GM21576 (cell line): ENCODE measurements around the gene TLCD2.
A peak's percentile ranks its signal among the peaks of the same experiment; 100 is the strongest.
"Not testable (repeated sequence)": the region's sequence is repeated elsewhere in the genome, so short reads cannot be mapped to it uniquely, and the experiment has no call there.

Experiments
- ATAC-seq: cut with Tn5 transposase; IDR thresholded peaks from one replicate; pipeline ENCODE4 v1.9.1; 2021; ENCODE audit warnings: mild to moderate bottlenecking, moderate library complexity; ENCODE audit not compliant: unreplicated experiment

TLCD2 gene

GRCh38 chr17:1695365-1695764 is 14.8 kb downstream of the TLCD2 start:
- ATAC-seq, result no peak

DNA sequence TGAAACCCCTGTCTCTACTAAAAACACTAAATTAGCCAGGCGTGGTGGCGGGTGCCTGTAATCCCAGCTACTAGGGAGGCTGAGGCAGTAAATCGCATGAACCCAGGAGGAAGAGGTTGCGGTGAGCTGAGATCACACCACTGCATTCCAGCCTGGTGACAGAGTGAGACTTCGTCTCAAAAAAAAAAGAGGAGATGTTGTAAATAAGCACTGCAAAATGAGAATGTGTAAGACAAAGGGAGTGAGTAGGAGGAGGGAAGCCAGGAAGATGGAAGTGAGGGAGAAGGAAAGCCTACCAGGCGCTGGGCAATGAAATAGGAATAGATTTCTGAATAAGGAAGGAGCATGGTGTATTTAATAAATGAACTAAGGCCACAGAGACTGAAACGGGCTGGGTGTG is 16.8 kb downstream of the TLCD2 start:
- no peak for ATAC-seq

- no peak for ATAC-seq
Observed at GRCh38 chr17:1690544-1691221, 19.5 kb downstream of the TLCD2 start.

GRCh38 chr17:1688405-1688804 is 21.8 kb downstream of the TLCD2 start:
- not testable (repeated sequence) for ATAC-seq

GRCh38 chr17:1686086-1686485 is 24.1 kb downstream of the TLCD2 start:
- no peak for ATAC-seq

DNA sequence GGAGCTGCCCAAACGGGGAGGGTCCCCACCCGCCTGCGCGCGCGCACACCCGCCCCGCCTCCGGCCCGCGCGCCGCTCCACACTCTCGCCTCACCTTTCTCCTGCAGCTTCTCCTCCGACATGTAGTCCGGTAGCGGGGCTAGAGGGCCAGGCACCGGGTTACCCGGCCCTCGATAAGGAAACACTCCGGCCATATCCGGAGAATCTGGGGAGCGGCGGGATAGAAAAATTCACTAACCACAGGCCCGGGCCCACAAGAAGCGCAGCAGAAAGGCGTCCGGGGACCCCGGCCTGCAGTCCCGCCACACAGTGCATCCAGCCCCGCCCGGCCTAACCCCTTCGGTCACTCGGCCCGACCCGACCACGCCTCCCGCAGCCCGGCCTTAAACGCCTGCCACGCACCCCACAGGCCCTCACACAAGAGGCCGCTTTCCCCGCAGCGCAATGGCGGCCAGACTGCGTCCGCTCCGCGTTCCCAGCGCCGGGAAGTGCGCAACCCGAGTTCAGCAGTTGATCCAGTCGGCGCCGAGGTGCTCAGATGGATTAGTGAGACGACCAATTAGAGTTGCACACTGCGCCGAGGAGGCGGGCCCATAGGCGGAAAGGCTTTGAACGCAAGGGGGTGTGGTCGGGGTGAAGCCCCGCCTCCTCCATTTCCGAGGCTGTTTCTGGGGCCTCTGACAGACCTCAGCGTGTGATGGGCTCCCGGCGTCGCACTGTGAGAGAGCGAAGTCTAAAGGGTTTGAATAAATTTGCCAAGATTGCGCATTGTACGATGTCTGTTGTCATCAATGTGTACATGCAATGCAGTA is 25.6 kb downstream of the TLCD2 start, which contains the start of gene PRPF8:
Gene PRPF8, minus strand, starts transcription at position 490 of the 812 bp plus-strand sequence. Its CDS starts 296 bp downstream, at position 194.
- ATAC-seq, result peak; percentile 99

GRCh38 chr17:1683459-1683858 is 26.7 kb downstream of the TLCD2 start:
- no peak for ATAC-seq

- no peak for ATAC-seq
Observed at GRCh38 chr17:1676401-1676800, 33.8 kb downstream of the TLCD2 start.

DNA sequence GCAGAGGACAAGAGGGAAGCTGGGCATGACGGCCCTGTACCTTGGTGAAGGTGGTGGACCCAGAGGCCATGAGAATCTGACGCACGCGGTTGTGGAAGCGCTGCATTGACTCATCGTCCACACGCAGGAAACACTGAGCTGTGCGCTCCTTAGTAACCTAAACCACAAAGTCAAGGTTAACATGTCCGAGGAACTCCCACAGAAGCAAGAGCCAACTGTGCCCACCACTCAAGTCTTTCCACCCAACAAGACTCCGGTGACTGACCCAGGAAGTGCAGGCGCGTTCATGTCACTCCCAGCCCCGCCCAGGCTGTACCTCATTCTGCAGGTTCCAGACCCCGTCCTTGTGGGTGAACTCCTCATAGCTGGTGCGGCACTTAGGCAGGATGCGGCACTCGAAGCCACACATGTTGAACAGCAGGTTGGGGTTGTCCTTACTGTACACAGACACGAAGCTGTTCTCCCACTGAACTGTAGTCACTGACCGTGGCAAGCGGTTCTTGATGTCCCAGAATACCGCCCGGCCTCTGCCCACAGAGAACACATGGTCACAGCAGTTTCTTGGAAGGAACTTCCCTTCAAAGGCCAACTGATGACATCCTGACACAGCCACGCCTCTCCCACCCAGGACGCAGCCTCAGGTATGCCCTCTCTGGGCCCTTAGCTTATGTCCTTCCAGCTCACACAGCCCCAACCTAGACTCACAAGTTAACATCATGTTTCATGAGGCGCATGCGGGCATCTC is 37.0 kb downstream of the TLCD2 start:
- ATAC-seq, result no peak

GRCh38 chr17:1663934-1664333 is 46.2 kb downstream of the TLCD2 start:
- not testable (repeated sequence) for ATAC-seq

- no peak for ATAC-seq
Observed at GRCh38 chr17:1661045-1661444, 49.1 kb downstream of the TLCD2 start.

- no peak for ATAC-seq
Observed at GRCh38 chr17:1658100-1658499, 52.1 kb downstream of the TLCD2 start.

DNA sequence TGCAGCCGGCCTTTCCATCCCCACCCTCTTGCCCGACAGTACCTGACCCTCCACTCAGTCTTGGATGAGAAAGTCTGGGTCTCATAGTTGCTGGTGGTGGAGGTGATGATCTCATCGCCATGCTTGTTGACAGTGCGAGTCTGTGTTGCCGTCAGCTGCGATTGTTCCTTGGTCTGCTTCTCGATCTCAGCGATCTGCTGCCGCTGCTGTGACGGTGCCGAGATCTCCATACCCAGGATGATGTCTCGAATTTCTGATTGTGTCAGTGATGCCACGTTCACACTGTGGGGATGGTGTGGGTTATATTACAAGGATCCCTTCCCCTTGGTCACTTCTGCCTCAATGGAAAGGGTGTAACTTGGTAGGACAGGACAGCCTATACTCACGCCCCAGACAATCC is 56.4 kb downstream of the TLCD2 start:
- no peak for ATAC-seq

GRCh38 chr17:1652794-1653193 is 57.4 kb downstream of the TLCD2 start:
- ATAC-seq, result not testable (repeated sequence)
